GM23338 (cell line): ENCODE results near the gene KCMF1. TPM values are rescaled to one million over a fixed set of nuclear protein-coding genes. Genes with fewer than 3 reads are reported as not detected.

ENCODE experiments used
- ATAC-seq: fragments of 200-7000 bp; cut with Tn5 transposase; 3 replicates; pipeline ENCODE4 v1.9.1; 2020
- DNase-seq: peaks from one replicate; pipeline ENCODE4 v3.0.0-alpha.2; 2015; ENCODE audit warnings: low spot score
- H2AFZ ChIP-seq: fragments of 200-600 bp; sonication (generic); 2 replicates; pipeline ENCODE4 v1.8.0; 2016; ENCODE audit warnings: antibody characterized with exemption, mild to moderate bottlenecking, moderate library complexity
- H3F3A ChIP-seq: fragments of 200-600 bp; sonication (generic); replicated peaks from 2 replicates; pipeline ENCODE4 v1.8.0; 2017; ENCODE audit warnings: antibody characterized with exemption, mixed run types, low read depth
- H3K27ac ChIP-seq: fragments of 200-600 bp; sonication (generic); 2 replicates; pipeline ENCODE4 v1.6.1; 2016; ENCODE audit warnings: low read depth
- H3K27me3 ChIP-seq: fragments of 200-600 bp; sonication (generic); 2 replicates; pipeline ENCODE4 v1.8.0; 2016; ENCODE audit warnings: mild to moderate bottlenecking, mixed run types, moderate library complexity; ENCODE audit not compliant: insufficient read depth
- H3K36me3 ChIP-seq: fragments of 200-600 bp; sonication (generic); 2 replicates; pipeline ENCODE4 v1.8.0; 2016; ENCODE audit warnings: mild to moderate bottlenecking; ENCODE audit not compliant: insufficient read depth
- H3K4me1 ChIP-seq: fragments of 200-600 bp; sonication (generic); 2 replicates; pipeline ENCODE4 v1.8.0; 2016; ENCODE audit warnings: mild to moderate bottlenecking, moderate library complexity; ENCODE audit not compliant: insufficient read depth
- H3K4me2 ChIP-seq: fragments of 200-600 bp; sonication (generic); 2 replicates; pipeline ENCODE4 v1.7.1; 2017; ENCODE audit warnings: mixed run types
- H3K4me3 ChIP-seq: fragments of 200-600 bp; sonication (generic); 2 replicates; pipeline ENCODE4 v1.6.1; 2016; ENCODE audit warnings: mixed run types
- H3K79me2 ChIP-seq: fragments of 200-600 bp; sonication (generic); replicated peaks from 2 replicates; pipeline ENCODE4 v1.8.0; 2017; ENCODE audit warnings: mild to moderate bottlenecking; ENCODE audit not compliant: insufficient read depth
- H3K9me2 ChIP-seq: fragments of 200-600 bp; sonication (generic); 2 replicates; pipeline ENCODE4 v1.8.0; 2017; ENCODE audit not compliant: insufficient read depth
- H4K20me1 ChIP-seq: fragments of 200-600 bp; sonication (generic); replicated peaks from 2 replicates; pipeline ENCODE4 v1.8.0; 2017; ENCODE audit warnings: mild to moderate bottlenecking; ENCODE audit not compliant: insufficient read depth
- H3K27ac Mint-ChIP-seq: 2 replicates; pipeline ENCODE4 v1.8.0; 2020; ENCODE audit warnings: inconsistent platforms, mild to moderate bottlenecking, moderate library complexity, mixed read lengths
- H3K27me3 Mint-ChIP-seq: 3 replicates; pipeline ENCODE4 v1.8.0; 2022; ENCODE audit warnings: low read depth, mild to moderate bottlenecking, moderate library complexity, mixed read lengths, inconsistent platforms; ENCODE audit not compliant: insufficient read depth, poor library complexity
- H3K36me3 Mint-ChIP-seq: 3 replicates; pipeline ENCODE4 v1.8.0; 2021; ENCODE audit warnings: low read depth, mild to moderate bottlenecking, inconsistent platforms, moderate library complexity, mixed read lengths
- H3K4me1 Mint-ChIP-seq: 3 replicates; pipeline ENCODE4 v1.8.0; 2020; ENCODE audit warnings: mild to moderate bottlenecking, inconsistent platforms, mixed read lengths
- H3K4me3 Mint-ChIP-seq: 3 replicates; pipeline ENCODE4 v1.8.0; 2021; ENCODE audit warnings: moderate library complexity, mild to moderate bottlenecking, inconsistent platforms, mixed read lengths
- H3K9me3 Mint-ChIP-seq: 3 replicates; pipeline ENCODE4 v1.8.0; 2020; ENCODE audit warnings: moderate library complexity, mild to moderate bottlenecking, inconsistent platforms, mixed read lengths
- ETS1 ChIP-seq: IDR thresholded peaks from 2 replicates; pipeline ENCODE4 v1.6.1; 2016; ENCODE audit warnings: antibody characterized with exemption
- EZH2 ChIP-seq: fragments of 200-600 bp; sonication (generic); IDR thresholded peaks from one replicate; pipeline ENCODE4 v1.8.0; 2017; ENCODE audit warnings: antibody characterized with exemption, mild to moderate bottlenecking, low read depth; ENCODE audit not compliant: unreplicated experiment
- EZH2phosphoT487 ChIP-seq: fragments of 200-600 bp; sonication (generic); IDR thresholded peaks from one replicate; pipeline ENCODE4 v1.8.1; 2018; ENCODE audit warnings: antibody characterized with exemption; ENCODE audit not compliant: unreplicated experiment
- JUNB ChIP-seq: IDR thresholded peaks from one replicate; pipeline ENCODE4 v1.6.1; 2016; ENCODE audit warnings: antibody characterized with exemption; ENCODE audit not compliant: unreplicated experiment
- POLR2AphosphoS5 ChIP-seq: IDR thresholded peaks from 2 replicates; pipeline ENCODE4 v1.6.1; 2016; ENCODE audit warnings: antibody characterized with exemption, low read depth
- REST ChIP-seq: IDR thresholded peaks from one replicate; pipeline ENCODE4 v1.6.1; 2018; ENCODE audit warnings: antibody characterized with exemption; ENCODE audit not compliant: unreplicated experiment
- STAT1 ChIP-seq: IDR thresholded peaks from one replicate; pipeline ENCODE4 v1.6.1; 2016; ENCODE audit warnings: antibody characterized with exemption; ENCODE audit not compliant: unreplicated experiment
- ZNF114 ChIP-seq: fragments of 250-450 bp; sonication (Bioruptor Pico); IDR thresholded peaks from 2 replicates; pipeline ENCODE4 v1.5.0; 2020; ENCODE audit warnings: mild to moderate bottlenecking, moderate library complexity
- ZNF331 ChIP-seq: fragments of 250-450 bp; sonication (Bioruptor Pico); IDR thresholded peaks from 2 replicates; pipeline ENCODE4 v1.5.0; 2020; ENCODE audit warnings: low read depth, mild to moderate bottlenecking, moderate library complexity
- polyA plus RNA-seq: library from polyadenylated mRNA; unstranded; fragments of >200 nt; fragmentation: Nextera tagmentation; extraction: Ambion mirVana; gene quantifications from 2 replicates; pipeline ENCODE4 v1.2.1, GENCODE V29; 2016
- total RNA-seq: library from RNA; depleted of rRNA; stranded (reverse); fragments of >200 nt; shearing (Covaris generic); gene quantifications from 2 replicates; pipeline ENCODE4 v1.2.3, GENCODE V29; 2014

KCMF1 gene
- total and polyA plus RNA-seq, 2 experiments from 2014 or later: 29.3 to 120 TPM

- peaks cover 71% of the 10 kb centered on the region for H3K36me3 Mint-ChIP-seq
- peaks cover 54% of the 10 kb centered on the region for H3K4me1 Mint-ChIP-seq
- Histone ChIP-seq H3K4me1 (peaks cover 28% of the 10 kb centered on the region), H3K36me3 (peaks cover 22% of the 10 kb centered on the region; the same call in 1 of the 2 replicates), H3K4me3 (no peak overlapping the region), H4K20me1 (peaks cover 22% of the 10 kb centered on the region), H3F3A (peaks cover 28% of the 10 kb centered on the region), H3K27me3 (no peaks in the 10 kb centered on the region), H3K27ac (no peak overlapping the region), H2AFZ (no peak overlapping the region), H3K9me2 (no peaks in the 10 kb centered on the region; the same call in 1 of the 2 replicates), H3K4me2 (no peak overlapping the region), H3K79me2 (peaks cover 68% of the 10 kb centered on the region)
- peaks cover 17% of the 10 kb centered on the region for H3K27me3 Mint-ChIP-seq
- H3K4me3 Mint-ChIP-seq: no peak overlapping the region; the same call in 2 of the 3 replicates
- H3K9me3 Mint-ChIP-seq: no peaks in the 10 kb centered on the region
- DNase-seq (no peak), ATAC-seq (no peak)
- no peak overlapping the region for H3K27ac Mint-ChIP-seq
- TF ChIP-seq REST (no peak), POLR2AphosphoS5 (peak; percentile 14; the same call in 1 of the 2 replicates)
Measured at GRCh38 chr2:84963323-84963691, 7.7 kb upstream of the KCMF1 start.

GRCh38 chr2:84963692-84964405 is 7.1 kb upstream of the KCMF1 start:
- no peak for DNase-seq
- Mint-ChIP-seq H3K36me3 (peaks cover 73% of the 10 kb centered on the region), H3K27me3 (peaks cover 16% of the 10 kb centered on the region), H3K4me3 (no peak overlapping the region; the same call in 2 of the 3 replicates), H3K27ac (no peak overlapping the region), H3K4me1 (peaks cover 50% of the 10 kb centered on the region), H3K9me3 (no peaks in the 10 kb centered on the region)
- H3F3A ChIP-seq: peaks cover 27% of the 10 kb centered on the region
- H4K20me1 ChIP-seq: peaks cover 22% of the 10 kb centered on the region
- H3K9me2 ChIP-seq: no peaks in the 10 kb centered on the region; the same call in 1 of the 2 replicates
- H3K4me3 ChIP-seq: no peak overlapping the region
- ATAC-seq: no peak
- no peak overlapping the region for H2AFZ ChIP-seq
- H3K27ac ChIP-seq: peak overlapping the region; percentile 42; the same call in 1 of the 2 replicates
- no peak overlapping the region for H3K4me2 ChIP-seq
- TF ChIP-seq JUNB (no peak), STAT1 (no peak), POLR2AphosphoS5 (0 out of 2 replicates have a peak, but pooled peaks have one; percentile 10), ETS1 (no peak), ZNF331 (CRISPR knock-in tag) (no peak), REST (no peak), EZH2phosphoT487 (no peak), ZNF114 (no peak), EZH2 (no peak)
- peaks cover 73% of the 10 kb centered on the region for H3K79me2 ChIP-seq
- no peaks in the 10 kb centered on the region for H3K27me3 ChIP-seq
- peaks cover 22% of the 10 kb centered on the region; the same call in 1 of the 2 replicates for H3K36me3 ChIP-seq
- H3K4me1 ChIP-seq: peaks cover 29% of the 10 kb centered on the region
